CD4-positive, alpha-beta T cell treated with Interleukin-6 at 100 ng/mL for 8 hours (primary cell): ENCODE measurements around the gene HSPB8.
"Not testable (repeated sequence)": the region's sequence is repeated elsewhere in the genome, so short reads cannot be mapped to it uniquely, and the experiment has no call there.

ENCODE experiments used
- DNase-seq: peaks from one replicate; pipeline ENCODE4 v3.0.0-alpha.2; 2020; ENCODE audit warnings: mixed read lengths, low spot score

HSPB8 gene

DNA sequence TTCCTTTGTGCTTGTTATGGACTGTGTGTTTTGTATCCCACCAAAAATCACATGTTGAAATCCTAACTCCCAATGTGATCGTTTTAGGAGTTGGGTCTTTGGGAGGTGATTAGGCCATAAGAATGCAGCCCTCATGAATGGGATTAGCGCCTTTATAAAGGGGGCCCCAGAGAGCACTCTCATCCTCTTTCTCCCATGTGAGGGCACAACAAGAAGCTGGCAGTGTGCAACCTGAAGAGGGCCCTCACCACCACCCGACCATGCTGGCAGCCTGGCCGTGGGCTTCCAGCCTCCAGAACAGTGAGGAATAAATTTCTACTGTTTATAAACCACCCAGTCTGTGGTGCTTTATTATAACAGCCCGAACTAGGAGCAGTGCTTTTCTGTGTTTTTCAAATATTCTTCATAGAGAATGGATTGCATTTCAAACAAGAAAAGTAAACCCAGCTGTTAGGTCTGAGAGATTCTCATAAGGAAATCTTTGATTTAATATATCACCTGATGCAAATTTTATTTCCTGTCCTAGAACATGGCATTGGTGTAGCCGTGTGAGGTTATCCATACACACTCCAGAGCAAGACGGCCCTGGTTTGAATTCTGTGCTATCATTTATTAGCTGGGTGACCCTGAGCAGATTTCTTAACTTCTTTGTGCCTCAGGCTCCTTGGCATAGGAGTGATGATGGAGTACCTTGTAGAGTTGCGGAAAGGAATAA lies 27.8 kb downstream of the HSPB8 start:
- no peak for DNase-seq

GRCh38 chr12:119207063-119207560 lies 28.4 kb downstream of the HSPB8 start:
- DNase-seq: no peak

DNA sequence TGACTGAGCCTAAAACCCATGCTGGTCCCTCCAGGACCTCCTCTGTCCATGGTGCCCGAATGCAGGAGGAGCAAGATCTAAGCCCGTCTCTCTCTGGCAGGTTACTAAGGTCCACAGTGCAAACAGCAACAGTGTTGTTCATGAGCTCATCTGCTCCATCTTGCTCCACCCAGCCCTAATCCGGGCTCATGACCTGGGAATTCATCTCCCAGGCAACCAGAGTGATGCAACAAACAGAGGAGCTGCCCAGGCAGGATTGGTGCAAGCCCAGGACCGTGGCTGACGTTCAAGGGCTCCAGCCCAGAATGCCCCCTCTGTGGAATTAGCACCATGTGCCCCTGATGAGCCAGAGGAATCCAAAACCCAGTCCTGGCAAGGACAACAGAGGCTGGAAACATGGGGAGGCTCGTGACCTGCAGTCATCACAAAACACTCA lies 29.9 kb downstream of the HSPB8 start:
- no peak for DNase-seq

- DNase-seq: no peak
Observed at GRCh38 chr12:119211884-119212283, 33.2 kb downstream of the HSPB8 start.

DNA sequence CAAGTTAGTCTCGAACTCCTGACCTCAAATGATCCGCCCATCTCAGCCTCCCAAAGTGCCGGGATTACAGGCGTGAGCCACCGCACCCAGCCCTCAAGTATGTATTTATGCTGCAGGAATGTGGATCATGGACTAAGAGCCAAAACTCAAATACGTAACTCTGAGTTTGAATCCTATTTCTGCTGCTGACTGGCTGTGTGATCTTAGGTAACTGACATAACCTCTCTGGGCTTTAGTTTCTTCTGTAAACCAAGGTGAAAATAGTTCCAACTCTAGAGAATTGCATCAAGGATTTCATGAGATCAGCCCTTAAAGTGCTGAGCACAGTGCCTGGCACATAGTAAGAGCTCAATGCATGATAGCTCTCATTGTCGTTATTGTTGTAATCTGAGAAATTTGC lies 37.4 kb downstream of the HSPB8 start:
- no peak for DNase-seq

DNA sequence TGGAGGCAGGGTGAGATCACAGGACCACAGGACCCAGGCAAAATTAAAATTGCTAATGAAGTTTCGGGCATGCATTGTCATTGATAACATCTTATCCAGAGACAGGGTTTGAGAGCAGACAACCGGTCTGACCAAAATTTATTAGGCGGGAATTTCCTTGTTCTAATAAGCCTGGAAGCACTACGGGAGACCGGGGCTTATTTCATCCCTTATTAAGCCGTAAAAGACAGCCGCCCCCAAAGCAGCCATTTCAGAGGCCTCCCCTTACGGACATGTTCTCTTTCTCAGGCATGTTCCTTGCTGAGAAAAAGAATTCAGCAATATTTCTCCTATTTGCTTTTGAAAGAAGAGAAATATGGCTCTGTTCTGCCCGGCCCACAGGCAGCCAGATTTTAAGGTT lies 40.1 kb downstream of the HSPB8 start:
- not testable (repeated sequence) for DNase-seq

DNA sequence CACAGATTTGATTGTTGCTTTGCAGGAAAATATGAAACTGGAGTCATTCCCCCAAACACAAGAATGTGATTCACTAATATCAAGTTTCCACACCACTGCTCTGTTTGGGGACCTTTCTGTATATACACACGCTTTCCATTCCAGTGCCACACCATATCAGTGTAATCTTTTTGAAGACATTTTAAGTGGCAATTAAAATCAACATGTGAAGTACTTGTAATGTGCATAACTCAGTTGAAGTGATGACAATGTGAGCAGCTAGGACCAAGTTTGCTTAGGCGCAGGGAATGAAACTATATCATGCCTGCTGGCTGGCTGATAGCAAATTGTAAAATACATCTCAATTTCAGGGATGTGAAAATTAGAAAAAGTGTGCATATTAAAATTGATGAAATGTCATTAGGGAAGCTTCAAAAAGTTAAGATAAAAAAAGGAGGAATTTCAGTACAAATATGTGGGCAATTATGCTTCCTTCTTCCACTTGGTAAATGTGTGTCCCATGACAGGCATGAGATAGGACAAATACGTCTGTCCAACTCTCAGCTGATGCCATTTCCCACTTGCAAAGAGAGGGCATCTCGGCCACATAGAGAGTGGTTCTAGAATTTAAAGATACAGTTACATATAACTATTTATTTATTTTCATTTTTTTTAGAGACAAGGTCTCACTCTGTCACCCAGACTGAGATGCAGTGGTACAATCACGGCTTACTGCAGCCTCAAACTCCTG lies 43.7 kb downstream of the HSPB8 start:
- no peak for DNase-seq

DNA sequence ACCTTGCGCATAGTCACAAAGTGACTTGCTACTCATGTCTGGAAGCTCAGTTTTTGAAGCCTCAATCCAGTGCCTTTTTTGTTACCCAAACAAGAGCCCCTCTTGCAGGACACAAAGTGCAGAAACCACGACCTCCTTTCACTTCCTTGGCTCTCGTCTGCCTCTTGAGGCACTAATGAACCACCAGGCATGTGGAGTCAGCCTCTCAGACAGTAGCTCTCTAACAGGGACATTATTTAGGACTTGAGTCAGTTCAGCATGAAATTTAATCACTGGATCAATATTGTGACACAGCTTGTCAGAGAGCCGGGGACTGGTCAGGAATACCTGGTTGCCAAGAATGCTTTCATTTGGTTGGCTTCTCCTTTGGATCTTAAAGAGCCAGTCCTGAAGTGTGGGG lies 46.7 kb downstream of the HSPB8 start:
- no peak for DNase-seq

DNA sequence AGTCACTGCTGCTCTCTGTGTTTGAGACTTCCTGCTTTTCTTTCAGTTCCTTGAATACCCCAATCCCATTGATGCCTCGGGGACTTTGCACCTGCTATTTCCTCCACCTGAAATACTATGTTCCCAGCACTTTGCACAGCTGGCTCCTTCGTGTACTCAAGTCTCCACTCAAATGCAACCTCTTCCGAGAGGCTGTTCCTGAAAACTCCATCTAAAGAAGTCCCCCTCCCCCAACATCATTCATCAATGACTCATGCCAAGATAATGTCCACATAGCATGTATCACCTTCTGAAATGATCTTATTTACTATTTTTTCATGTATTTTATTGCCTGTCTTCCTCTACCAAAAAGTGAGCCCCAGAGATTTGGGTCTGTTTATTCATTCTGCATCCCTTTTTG lies 48.6 kb downstream of the HSPB8 start:
- no peak for DNase-seq

- DNase-seq: no peak
Observed at GRCh38 chr12:119229205-119229604, 50.5 kb downstream of the HSPB8 start.

GRCh38 chr12:119229837-119230236 lies 51.1 kb downstream of the HSPB8 start:
- no peak for DNase-seq

DNA sequence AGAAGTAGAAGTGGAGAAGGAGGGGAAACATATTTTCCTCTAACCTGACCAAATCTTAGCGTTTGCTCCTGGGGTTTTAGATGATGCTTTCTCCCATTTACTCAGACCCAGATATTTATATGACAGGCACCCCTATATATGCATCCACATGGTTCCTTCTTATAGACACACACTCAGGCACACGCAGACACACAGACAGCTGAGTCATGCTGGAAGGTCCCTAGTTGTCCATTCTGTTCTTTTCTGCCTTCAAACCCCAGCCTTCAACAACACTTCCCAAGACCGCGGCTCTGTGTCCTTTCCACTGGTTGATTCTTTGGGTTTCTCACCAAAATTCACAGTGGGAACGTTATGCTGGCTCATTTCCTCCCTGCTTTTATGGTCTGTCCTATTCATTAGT lies 52.1 kb downstream of the HSPB8 start:
- no peak for DNase-seq

DNA sequence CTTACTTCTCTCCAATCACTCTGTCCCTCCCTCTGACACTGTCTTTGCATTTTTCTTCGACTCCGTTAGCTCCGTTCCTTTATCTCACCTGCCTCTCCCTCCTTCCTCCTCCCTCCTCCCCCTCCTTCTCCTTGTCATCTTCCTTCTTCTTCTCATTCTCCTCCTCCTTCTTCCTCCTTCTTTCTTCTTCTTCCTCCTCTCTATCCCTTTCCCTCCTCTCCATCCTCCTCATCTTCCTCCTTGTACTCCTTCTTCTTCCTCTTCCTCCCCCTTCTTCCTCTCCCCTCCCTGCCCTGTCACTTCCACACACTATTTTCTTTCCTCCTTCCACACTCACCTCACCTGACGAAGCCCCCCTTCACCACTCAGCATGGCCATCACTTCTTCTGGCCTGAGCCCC lies 53.0 kb downstream of the HSPB8 start:
- no peak for DNase-seq

- DNase-seq: no peak
Observed at GRCh38 chr12:119235197-119235751, 56.5 kb downstream of the HSPB8 start.

- no peak for DNase-seq
Observed at GRCh38 chr12:119236372-119236771, 57.6 kb downstream of the HSPB8 start.

- no peak for DNase-seq
Observed at GRCh38 chr12:119239040-119239439, 60.3 kb downstream of the HSPB8 start.

- no peak for DNase-seq
Observed at GRCh38 chr12:119241049-119241448, 62.3 kb downstream of the HSPB8 start.

DNA sequence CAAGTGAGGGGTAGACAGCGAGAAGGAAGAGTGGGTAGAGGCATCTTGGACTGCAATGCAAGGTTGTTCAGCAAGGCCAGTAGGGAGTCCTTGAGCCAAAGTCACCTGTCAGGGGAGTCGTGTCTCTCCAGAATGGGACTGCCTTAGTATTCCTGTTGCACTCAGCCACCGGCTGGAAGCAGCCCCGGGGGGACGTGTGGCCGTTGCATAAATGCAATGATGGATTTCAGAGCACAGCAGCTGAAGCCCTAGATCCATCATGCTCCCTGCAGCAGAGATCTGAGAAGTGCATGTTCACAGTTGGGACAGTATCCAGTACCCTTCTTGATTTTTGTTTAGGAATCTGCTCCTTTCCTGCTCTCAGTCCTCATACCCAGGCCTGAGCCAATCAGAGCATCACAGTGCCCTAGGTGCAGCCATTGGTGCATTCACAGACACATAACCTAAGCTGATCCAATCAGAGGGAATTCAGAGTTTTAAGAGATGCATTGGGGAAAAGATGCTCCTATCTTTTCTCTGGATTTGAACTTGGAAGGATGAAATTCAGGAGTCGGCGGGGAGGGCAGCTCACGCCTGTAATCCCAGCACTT lies 62.9 kb downstream of the HSPB8 start:
- no peak for DNase-seq
